Hematopoietic multipotent progenitor cell treated with erythropoietin and hydrocortisone succinate and interleukin-3 and kit ligand, for 17 days (in vitro differentiated cells): ENCODE data around the gene LONP2.
"Not testable (repeated sequence)": the region's sequence is repeated elsewhere in the genome, so short reads cannot be mapped to it uniquely, and the experiment has no call there.

Experiments
- DNase-seq: peaks from one replicate; pipeline ENCODE4 v3.0.0-alpha.2; 2015; ENCODE audit warnings: low spot score

Gene LONP2

DNA sequence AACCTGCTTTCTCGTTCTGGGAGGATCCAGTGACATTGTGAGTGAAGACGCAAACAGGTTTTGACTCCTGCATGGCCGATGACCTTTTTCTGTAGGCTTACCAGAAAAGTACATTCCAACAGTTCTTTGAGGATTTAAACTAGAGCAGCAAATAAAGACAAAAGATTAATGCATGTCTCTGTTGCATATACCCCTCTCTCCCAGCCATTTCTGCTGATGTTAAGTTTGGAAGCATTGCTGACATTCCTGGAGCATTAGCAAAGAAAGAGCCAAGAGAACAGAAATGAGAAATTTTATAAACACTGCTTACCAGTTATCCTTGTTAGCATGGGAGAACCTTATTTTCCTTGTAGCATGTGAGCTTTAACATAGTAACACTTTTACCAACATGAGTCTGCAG lies 91.9 kb downstream of the LONP2 start:
- no peak for DNase-seq

GRCh38 chr16:48340054-48340453 lies 96.0 kb downstream of the LONP2 start:
- DNase-seq: no peak

- no peak for DNase-seq
Observed at GRCh38 chr16:48342591-48342990, 98.5 kb downstream of the LONP2 start.

GRCh38 chr16:48347191-48347865 lies 103.2 kb downstream of the LONP2 start:
- no peak for DNase-seq

- no peak for DNase-seq
Observed at GRCh38 chr16:48347980-48348379, 103.9 kb downstream of the LONP2 start.

- DNase-seq: no peak
Observed at GRCh38 chr16:48350736-48351135, 106.6 kb downstream of the LONP2 start.

GRCh38 chr16:48352648-48353390 lies 108.7 kb downstream of the LONP2 start:
- DNase-seq: no peak

DNA sequence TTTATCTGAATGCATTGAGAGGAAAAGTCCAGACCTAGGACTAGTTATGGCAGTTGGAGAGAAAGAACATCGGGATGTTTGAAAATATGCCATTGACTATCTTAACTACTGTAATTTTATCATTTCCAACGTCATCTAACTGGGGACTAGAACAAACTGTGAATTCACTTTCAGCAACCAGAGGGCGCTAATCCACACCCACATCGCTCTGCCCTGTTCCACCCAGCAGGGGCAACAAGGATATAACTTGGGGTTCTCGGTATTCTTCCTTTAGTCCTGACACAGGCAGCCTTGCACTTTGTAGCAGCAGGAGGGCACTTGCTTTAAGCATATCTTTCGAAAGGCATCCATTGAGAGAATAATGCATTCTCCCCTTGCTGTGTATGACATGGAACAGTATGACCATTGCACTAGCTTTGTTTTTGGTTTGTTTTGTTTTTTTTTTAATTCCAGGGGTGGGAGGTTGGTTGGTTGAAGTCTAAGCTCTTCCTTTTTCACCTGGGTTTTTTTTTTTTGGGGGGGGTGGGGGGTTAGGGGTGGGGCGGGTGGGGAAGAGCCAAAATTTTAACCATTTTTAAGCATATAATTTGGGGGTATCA lies 109.6 kb downstream of the LONP2 start:
- peak; percentile 79 for DNase-seq

DNA sequence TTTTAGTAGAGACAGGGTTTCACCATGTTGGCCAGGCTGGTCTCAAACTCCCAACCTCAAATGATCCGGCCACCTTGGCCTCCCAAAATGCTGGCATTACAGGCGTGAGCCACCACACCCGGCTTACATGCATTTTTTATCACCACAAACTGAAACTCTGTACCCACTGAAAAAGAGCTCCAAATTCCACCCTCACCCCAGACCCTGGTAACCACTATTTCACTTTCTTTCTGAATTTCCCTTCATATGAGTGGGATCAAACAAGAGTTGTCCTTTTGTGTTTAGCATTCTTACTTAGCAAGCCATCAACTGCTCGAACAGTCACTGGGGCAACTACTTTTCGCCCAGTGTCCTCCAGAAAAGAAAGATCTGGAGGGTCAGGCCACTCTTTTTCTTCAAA lies 110.3 kb downstream of the LONP2 start:
- not testable (repeated sequence) for DNase-seq

- DNase-seq: no peak
Observed at GRCh38 chr16:48354877-48355855, 111.1 kb downstream of the LONP2 start.

DNA sequence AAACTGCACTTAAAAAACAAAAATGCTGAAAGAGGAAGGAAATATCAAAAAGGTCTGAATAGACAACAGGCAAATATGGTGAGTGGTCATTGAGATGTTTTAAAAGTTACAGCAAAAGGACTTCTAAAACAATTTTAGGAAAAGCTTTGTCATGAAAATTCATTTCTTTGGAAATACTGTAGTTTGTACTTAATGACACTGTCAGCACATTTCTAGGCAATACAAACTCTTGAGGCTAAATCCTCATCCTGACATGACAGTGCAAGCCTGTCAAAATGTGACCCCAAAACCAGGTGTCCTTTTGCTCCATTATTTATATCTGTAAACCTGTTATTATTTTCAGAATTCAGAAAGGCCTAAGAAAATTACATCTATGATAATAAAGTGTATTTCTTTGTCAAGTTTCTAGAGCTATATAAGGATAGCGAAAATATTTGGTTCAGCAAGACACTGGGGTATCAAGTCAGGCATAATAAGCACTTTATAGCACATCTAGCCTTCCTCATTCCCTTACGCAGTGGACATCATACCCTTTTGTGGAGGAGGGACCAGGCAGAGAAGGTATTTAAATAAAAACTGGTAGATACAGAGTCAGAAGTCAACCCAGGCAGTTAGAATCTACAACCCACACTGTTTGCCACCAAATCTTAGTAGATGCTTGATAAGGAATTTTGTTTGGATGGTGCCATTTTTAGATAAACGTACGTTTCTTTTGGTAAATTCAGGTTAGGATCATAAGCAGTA lies 112.7 kb downstream of the LONP2 start:
- DNase-seq: no peak

DNA sequence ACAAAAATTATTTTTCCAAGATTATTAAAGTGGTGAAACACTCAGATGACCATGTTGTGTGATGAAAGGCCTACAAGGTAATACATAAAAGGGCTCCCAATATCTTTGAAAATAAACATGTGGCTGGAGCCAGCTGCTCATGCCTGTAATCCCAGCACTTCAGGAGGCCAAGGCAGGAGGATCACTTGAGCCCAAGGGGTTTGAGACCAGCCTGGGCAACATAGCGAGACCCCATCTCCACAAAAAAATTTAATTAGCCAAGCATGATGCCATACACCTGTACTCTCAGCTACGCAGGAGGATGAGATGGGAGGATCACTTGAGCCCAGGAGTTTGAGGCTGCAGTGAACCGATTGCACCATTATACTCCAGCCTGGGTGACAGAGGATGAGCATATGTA lies 114.3 kb downstream of the LONP2 start:
- no peak for DNase-seq

DNA sequence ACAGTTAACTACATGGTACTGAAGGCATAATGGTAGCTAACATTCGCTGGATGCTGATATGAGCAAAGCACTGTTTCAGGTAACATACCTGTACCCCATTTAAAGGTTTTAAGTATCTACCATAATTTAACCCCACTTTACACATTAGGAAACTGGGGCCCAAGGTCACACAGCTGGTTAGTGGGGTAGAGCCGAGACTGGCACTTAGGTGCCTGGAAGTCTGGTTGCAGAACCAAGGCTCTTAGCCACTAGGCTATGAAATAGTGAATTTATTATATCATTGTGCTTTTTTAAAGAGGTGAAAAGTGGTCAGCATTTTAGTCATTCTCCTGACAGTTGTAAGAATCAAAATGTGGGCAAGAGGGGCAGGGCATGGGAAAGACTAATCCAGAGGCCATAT lies 115.9 kb downstream of the LONP2 start:
- no peak for DNase-seq

GRCh38 chr16:48361012-48361411 lies 116.9 kb downstream of the LONP2 start:
- no peak for DNase-seq

- DNase-seq: no peak
Observed at GRCh38 chr16:48361540-48362144, 117.5 kb downstream of the LONP2 start.

- no peak for DNase-seq
Observed at GRCh38 chr16:48365025-48365600, 121.0 kb downstream of the LONP2 start.

DNA sequence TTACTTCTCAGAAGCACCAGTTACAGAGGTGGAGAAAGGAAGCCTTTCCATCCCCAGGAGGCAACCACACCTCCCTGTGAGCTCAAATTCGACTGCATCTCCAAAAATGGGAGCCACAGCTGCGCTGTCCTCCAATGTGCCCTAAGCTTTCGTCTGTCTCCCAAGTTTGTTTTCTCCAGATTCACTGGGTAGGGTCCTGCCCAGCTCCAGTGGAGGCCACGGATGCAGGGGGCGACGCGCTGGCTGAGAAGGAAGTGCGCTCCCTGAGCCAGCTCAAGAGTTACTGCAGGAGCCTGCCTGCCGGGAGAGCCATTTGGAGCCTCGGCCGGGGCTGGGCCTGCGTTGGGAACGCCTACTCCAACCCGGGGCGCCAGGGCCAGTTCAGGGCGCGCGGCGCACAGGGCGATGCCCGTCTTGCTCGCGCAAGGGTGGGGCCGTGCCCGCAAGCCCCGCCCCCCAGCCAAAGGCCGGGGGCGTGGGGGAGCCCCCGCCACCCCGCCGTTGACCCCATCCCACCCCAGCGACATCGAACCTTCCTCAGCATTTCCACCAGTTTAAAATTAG lies 121.6 kb downstream of the LONP2 start:
- DNase-seq: peak; percentile 85

DNA sequence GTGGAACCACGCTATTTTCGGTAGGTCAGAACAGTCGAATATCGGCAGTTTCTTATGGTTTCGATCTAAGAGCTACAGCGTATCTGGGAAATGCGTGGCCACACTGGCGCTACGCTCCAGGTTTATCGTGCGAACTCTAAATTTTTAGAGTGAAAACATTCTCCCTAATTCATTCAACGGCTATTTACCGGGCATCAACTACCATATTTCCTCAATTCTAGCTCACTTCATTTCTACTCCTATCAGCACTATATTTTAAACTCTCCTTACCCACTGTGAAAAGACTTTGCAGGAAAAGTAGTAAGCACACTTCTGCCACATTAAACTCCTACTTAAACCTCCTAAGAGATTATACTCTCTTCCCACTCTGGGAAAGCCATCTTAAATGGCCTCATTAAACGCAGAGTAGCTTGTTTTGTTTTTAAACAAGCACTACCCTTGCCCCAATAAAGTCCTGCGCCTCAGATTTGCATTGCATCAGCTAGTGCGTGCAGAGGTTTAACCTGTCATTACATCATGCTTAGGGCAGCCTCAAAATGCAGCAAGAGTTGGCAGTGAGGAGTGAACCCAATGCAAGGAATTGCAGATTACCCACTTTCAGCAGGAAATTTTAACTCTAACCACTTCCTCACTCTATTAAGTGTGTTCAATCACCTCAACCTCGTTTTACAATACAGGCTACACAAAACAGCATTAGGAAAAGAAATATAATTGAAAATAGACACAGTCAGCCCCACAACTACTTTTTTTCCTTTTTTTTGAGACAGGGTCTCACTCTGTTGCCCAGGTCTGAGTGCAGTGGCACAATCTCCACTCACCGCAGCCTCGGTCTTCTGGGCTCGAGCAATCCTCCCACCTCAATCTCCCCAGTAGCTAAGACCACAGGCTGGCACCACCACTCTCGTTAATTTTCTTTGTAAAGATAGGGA lies 122.3 kb downstream of the LONP2 start:
- DNase-seq: peak; percentile 71

GRCh38 chr16:48367441-48368049 lies 123.4 kb downstream of the LONP2 start:
- peak; percentile 26 for DNase-seq
